GM12873 (cell line): ENCODE data around the gene PARD3B.

Source experiments
- CTCF ChIP-seq: IDR thresholded peaks from 2 replicates; pipeline ENCODE4 v1.5.1; 2012; ENCODE audit warnings: low read depth, mild to moderate bottlenecking, moderate library complexity, low read length, control low read depth; ENCODE audit not compliant: insufficient read depth; ENCODE audit errors: missing control alignments

The PARD3B gene

GRCh38 chr2:204948024-204948763 is 402.9 kb downstream of the PARD3B start:
- no peak for TF ChIP-seq CTCF

- TF ChIP-seq CTCF: no peak
Measured at GRCh38 chr2:204948822-204949221, 403.5 kb downstream of the PARD3B start.

GRCh38 chr2:204950695-204951346 is 405.5 kb downstream of the PARD3B start:
- TF ChIP-seq CTCF: no peak

- no peak for TF ChIP-seq CTCF
Measured at GRCh38 chr2:204958371-204958770, 413.1 kb downstream of the PARD3B start.

GRCh38 chr2:204964414-204964813 is 419.1 kb downstream of the PARD3B start:
- TF ChIP-seq CTCF: no peak

- TF ChIP-seq CTCF: no peak
Measured at GRCh38 chr2:204966245-204966644, 421.0 kb downstream of the PARD3B start.

GRCh38 chr2:204967199-204967960 is 422.1 kb downstream of the PARD3B start:
- no peak for TF ChIP-seq CTCF
